Activated CD8-positive, alpha-beta T cell treated with anti-CD3 and anti-CD28 coated beads for 36 hours (primary cell): Measurements from ENCODE around the gene HBS1L. TPM values are rescaled to one million over a fixed set of nuclear protein-coding genes. Genes with fewer than 3 reads are reported as not detected.

Experiments
- ATAC-seq: fragments of 200-7000 bp; cut with Tn5 transposase; one replicate; pipeline ENCODE4 v1.10.0; 2021; ENCODE audit warnings: mild to moderate bottlenecking, moderate library complexity
- CTCF ChIA-PET: fragments of 350-600 bp; sonication (Branson Sonifier 250); formaldehyde crosslinking; loops from one replicate; lab custom pipeline; 2021; ENCODE audit warnings: antibody characterized with exemption; lab: Charles Lee
- POLR2A ChIA-PET: fragments of 350-600 bp; sonication (Branson Sonifier 250); formaldehyde crosslinking; loops from one replicate; lab custom pipeline; 2021; ENCODE audit warnings: antibody characterized with exemption; lab: Charles Lee
- DNase-seq: peaks from one replicate; pipeline ENCODE4 v3.0.0-alpha.2; 2020
- H3K27ac Mint-ChIP-seq: one replicate; pipeline ENCODE4 v1.8.0; 2021; ENCODE audit warnings: mild to moderate bottlenecking, mixed read lengths
- H3K27me3 Mint-ChIP-seq: one replicate; pipeline ENCODE4 v1.8.0; 2021; ENCODE audit warnings: mixed read lengths
- H3K36me3 Mint-ChIP-seq: one replicate; pipeline ENCODE4 v1.8.0; 2021; ENCODE audit warnings: low read depth, mixed read lengths
- H3K4me1 Mint-ChIP-seq: one replicate; pipeline ENCODE4 v1.8.0; 2021; ENCODE audit warnings: low read depth, mixed read lengths
- H3K4me3 Mint-ChIP-seq: one replicate; pipeline ENCODE4 v1.8.0; 2021; ENCODE audit warnings: mild to moderate bottlenecking, moderate library complexity, mixed read lengths
- H3K9me3 Mint-ChIP-seq: one replicate; pipeline ENCODE4 v1.8.0; 2021; ENCODE audit warnings: mixed read lengths
- CTCF ChIP-seq: fragments of 200-600 bp; IDR thresholded peaks from one replicate; pipeline ENCODE4 v1.8.0; 2022; ENCODE audit warnings: antibody characterized with exemption, mild to moderate bottlenecking
- intact Hi-C: fragments of 100-400 bp; cut with micrococcal nuclease; formaldehyde crosslinking; loops from one replicate; pipeline ENCODE4 v1.10.0; 2022
- total RNA-seq, 2 experiments: library from RNA; stranded (reverse); gene quantifications; one replicate each; pipeline ENCODE4 v1.2.3, GENCODE V29; 2021

Gene HBS1L
- total RNA-seq, 2 experiments from 2014 or later, result 146 to 147 TPM

- CTCF ChIA-PET, result interaction anchor here (1.0 kb wide), 1 partner anchor 78 kb away, joined by 3 read pairs; no protein-coding TSS in a partner anchor
These were observed 16.9 kb upstream of the HBS1L start for GRCh38 chr6:135071541-135071940.

GRCh38 chr6:135067911-135068310, 13.3 kb upstream of the HBS1L start:
- CTCF ChIA-PET, result no interaction called here
- intact Hi-C loops, result no loop called here
- ATAC-seq, result no peak

More at GRCh38 chr6:135071541-135071940, 16.9 kb upstream of the HBS1L start:
- Mint-ChIP-seq H3K9me3 (peaks cover 4% of the 10 kb centered on the region), H3K4me1 (peaks cover 28% of the 10 kb centered on the region), H3K36me3 (peaks cover 2% of the 10 kb centered on the region), H3K27me3 (no peaks in the 10 kb centered on the region), H3K27ac (no peak overlapping the region), H3K4me3 (no peak overlapping the region)
- DNase-seq (no peak), ATAC-seq (no peak)
- TF ChIP-seq CTCF, result no peak
- POLR2A ChIA-PET, result no interaction called here
- intact Hi-C loops, result no loop called here

GRCh38 chr6:135066806-135067205, 12.2 kb upstream of the HBS1L start:
- intact Hi-C loops, result no loop called here
- no peak for TF ChIP-seq CTCF

More at GRCh38 chr6:135067911-135068310, 13.3 kb upstream of the HBS1L start:
- H3K4me3 Mint-ChIP-seq, result no peak overlapping the region
- peaks cover 2% of the 10 kb centered on the region for H3K36me3 Mint-ChIP-seq
- H3K27ac Mint-ChIP-seq, result no peak overlapping the region
- POLR2A ChIA-PET, result no interaction called here
- DNase-seq, result no peak
- no peak for TF ChIP-seq CTCF
- peaks cover 21% of the 10 kb centered on the region for H3K4me1 Mint-ChIP-seq
- H3K27me3 Mint-ChIP-seq, result no peaks in the 10 kb centered on the region
- H3K9me3 Mint-ChIP-seq, result peaks cover 4% of the 10 kb centered on the region

GRCh38 chr6:135066397-135066796, 11.8 kb upstream of the HBS1L start:
- ChIA-PET CTCF (interaction anchor here (1.4 kb wide), 1 partner anchor 14 kb away, joined by 3 read pairs; no protein-coding TSS in a partner anchor), POLR2A (no interaction called here)
- peaks cover 20% of the 10 kb centered on the region for H3K4me1 Mint-ChIP-seq
- H3K27ac Mint-ChIP-seq, result peak overlapping the region; percentile 52
- no peaks in the 10 kb centered on the region for H3K27me3 Mint-ChIP-seq
- peaks cover 4% of the 10 kb centered on the region for H3K9me3 Mint-ChIP-seq
- no peak for TF ChIP-seq CTCF
- no peak for DNase-seq
- no peak overlapping the region for H3K4me3 Mint-ChIP-seq
- intact Hi-C loops, result no loop called here
- no peak for ATAC-seq
- peaks cover 2% of the 10 kb centered on the region for H3K36me3 Mint-ChIP-seq

More at GRCh38 chr6:135066806-135067205, 12.2 kb upstream of the HBS1L start:
- Mint-ChIP-seq H3K4me1 (peaks cover 20% of the 10 kb centered on the region), H3K4me3 (no peak overlapping the region), H3K36me3 (peaks cover 2% of the 10 kb centered on the region), H3K27me3 (no peaks in the 10 kb centered on the region), H3K27ac (peak overlapping the region; percentile 52), H3K9me3 (peaks cover 4% of the 10 kb centered on the region)
- POLR2A ChIA-PET, result no interaction called here
- DNase-seq (peak; percentile 62), ATAC-seq (no peak)
- CTCF ChIA-PET, result no interaction called here

- H3K27ac Mint-ChIP-seq, result no peak overlapping the region
- ATAC-seq (peak; percentile 34), DNase-seq (no peak)
- ChIA-PET CTCF (interaction anchor here (1.9 kb wide), 1 partner anchor 21 kb away, joined by 4 read pairs; no protein-coding TSS in a partner anchor), POLR2A (no interaction called here)
- intact Hi-C loops, result no loop called here
- TF ChIP-seq CTCF, result no peak
- H3K36me3 Mint-ChIP-seq, result peaks cover 2% of the 10 kb centered on the region
- H3K9me3 Mint-ChIP-seq, result peaks cover 4% of the 10 kb centered on the region
- no peak overlapping the region for H3K4me3 Mint-ChIP-seq
- H3K4me1 Mint-ChIP-seq, result peaks cover 20% of the 10 kb centered on the region
- H3K27me3 Mint-ChIP-seq, result no peaks in the 10 kb centered on the region
These were observed 10.0 kb upstream of the HBS1L start for GRCh38 chr6:135064586-135064985.
